HepG2 (cell line): Measurements from ENCODE around the gene CD37. TPM values are rescaled to one million over a fixed set of nuclear protein-coding genes. Genes with fewer than 3 reads are reported as not detected.

Source experiments
- ARNTL ChIP-seq: sonication (generic); formaldehyde crosslinking; IDR thresholded peaks from 2 replicates; pipeline ENCODE4 v1.4.0; 2020; ENCODE audit warnings: mild to moderate bottlenecking, missing genetic modification reagents
- FOXA1 ChIP-seq, 2 experiments: fragments of 450-650 bp in 1 of 2; sonication (generic) in 1 of 2; formaldehyde crosslinking in 1 of 2; IDR thresholded peaks; 2 replicates each; pipeline versions ENCODE4 v1.4.0 to v1.6.1; 2016 to 2020; ENCODE audit warnings: missing genetic modification reagents in 1 of 2
- FOXK1 ChIP-seq: sonication (generic); formaldehyde crosslinking; IDR thresholded peaks from 2 replicates; pipeline ENCODE4 v1.4.0; 2020; ENCODE audit warnings: low read depth, missing genetic modification reagents, borderline replicate concordance
- HDAC1 ChIP-seq: sonication (generic); formaldehyde crosslinking; IDR thresholded peaks from 2 replicates; pipeline ENCODE4 v1.5.1; 2020; ENCODE audit warnings: mild to moderate bottlenecking, missing genetic modification reagents
- KAT2B ChIP-seq: fragments of 150-350 bp; IDR thresholded peaks from 2 replicates; pipeline ENCODE4 v1.6.1; 2014; ENCODE audit warnings: low read depth, low read length, borderline replicate concordance
- MLX ChIP-seq: IDR thresholded peaks from 2 replicates; pipeline ENCODE4 v1.6.1; 2016
- PITX1 ChIP-seq: sonication (generic); formaldehyde crosslinking; IDR thresholded peaks from 2 replicates; pipeline ENCODE4 v1.5.1; 2020; ENCODE audit warnings: mild to moderate bottlenecking, missing genetic modification reagents
- SIX4 ChIP-seq: sonication (generic); formaldehyde crosslinking; IDR thresholded peaks from 2 replicates; pipeline ENCODE4 v1.4.0; 2020; ENCODE audit warnings: missing genetic modification reagents
- TFE3 ChIP-seq: IDR thresholded peaks from 2 replicates; pipeline ENCODE4 v1.6.1; 2016
- ZFX ChIP-seq: sonication (generic); formaldehyde crosslinking; IDR thresholded peaks from 2 replicates; pipeline ENCODE4 v1.4.0; 2020; ENCODE audit warnings: mild to moderate bottlenecking, low read depth, missing genetic modification reagents, moderate library complexity
- ZFY ChIP-seq: sonication (generic); formaldehyde crosslinking; IDR thresholded peaks from 2 replicates; pipeline ENCODE4 v1.4.0; 2020; ENCODE audit warnings: missing genetic modification reagents
- ZNF274 ChIP-seq: sonication (generic); formaldehyde crosslinking; IDR thresholded peaks from 2 replicates; pipeline ENCODE4 v1.5.1; 2020; ENCODE audit warnings: mild to moderate bottlenecking, missing genetic modification reagents
- ZNF317 ChIP-seq: sonication (generic); formaldehyde crosslinking; IDR thresholded peaks from 2 replicates; pipeline ENCODE4 v1.5.0; 2020; ENCODE audit warnings: mild to moderate bottlenecking, missing genetic modification reagents
- ZNF788 ChIP-seq: sonication (generic); formaldehyde crosslinking; IDR thresholded peaks from 2 replicates; pipeline ENCODE4 v1.5.0; 2020; ENCODE audit warnings: mild to moderate bottlenecking, missing genetic modification reagents, borderline replicate concordance
- polyA plus RNA-seq, 8 experiments: library from polyadenylated mRNA; depleted of rRNA in 3 of 8; stranded (reverse) in 7 of 8; unstranded in 1 of 8; fragments of >200 nt; fragmentation: Illumina TruSeq in 4 of 8; extraction: Trizol in 4 of 8; gene quantifications; 2 replicates each; pipeline versions ENCODE4 v1.2.1 to v1.2.3, GENCODE V29; 2011 to 2016; ENCODE audit warnings: low read depth in 4 of 8, missing spikeins in 1 of 8, mixed read lengths in 1 of 8; ENCODE audit not compliant: insufficient read depth in 1 of 8
- total RNA-seq, 5 experiments: library from RNA; depleted of rRNA; stranded (reverse); fragments of >200 nt; fragmentation: Illumina TruSeq; extraction: Trizol; gene quantifications; 2 replicates each; pipeline ENCODE4 v1.2.3, GENCODE V29; 2016; ENCODE audit warnings: low read depth in 1 of 5
- TF ChIP-seq, protein P1 (sequence below), 2 experiments: sonication (generic) in 1 of 2; formaldehyde crosslinking in 1 of 2; IDR thresholded peaks; 2 replicates each; pipeline versions ENCODE4 v1.5.1 to v1.6.1; 2011 to 2020; ENCODE audit warnings: borderline replicate concordance in 1 of 2, low read depth in 1 of 2, low read length in 1 of 2, mild to moderate bottlenecking in 1 of 2, missing genetic modification reagents in 1 of 2, moderate library complexity in 1 of 2
- TF ChIP-seq, protein P2 (sequence below): sonication (generic); formaldehyde crosslinking; conservative IDR thresholded peaks from 2 replicates; pipeline ENCODE4 v1.4.0; 2020; ENCODE audit warnings: mild to moderate bottlenecking, missing genetic modification reagents, moderate library complexity

The CD37 gene
- total and polyA plus RNA-seq, 2 of the 13 experiments (the other 11 are each of a cell fraction or from before 2014, with no cell fraction given): not detected

DNA sequence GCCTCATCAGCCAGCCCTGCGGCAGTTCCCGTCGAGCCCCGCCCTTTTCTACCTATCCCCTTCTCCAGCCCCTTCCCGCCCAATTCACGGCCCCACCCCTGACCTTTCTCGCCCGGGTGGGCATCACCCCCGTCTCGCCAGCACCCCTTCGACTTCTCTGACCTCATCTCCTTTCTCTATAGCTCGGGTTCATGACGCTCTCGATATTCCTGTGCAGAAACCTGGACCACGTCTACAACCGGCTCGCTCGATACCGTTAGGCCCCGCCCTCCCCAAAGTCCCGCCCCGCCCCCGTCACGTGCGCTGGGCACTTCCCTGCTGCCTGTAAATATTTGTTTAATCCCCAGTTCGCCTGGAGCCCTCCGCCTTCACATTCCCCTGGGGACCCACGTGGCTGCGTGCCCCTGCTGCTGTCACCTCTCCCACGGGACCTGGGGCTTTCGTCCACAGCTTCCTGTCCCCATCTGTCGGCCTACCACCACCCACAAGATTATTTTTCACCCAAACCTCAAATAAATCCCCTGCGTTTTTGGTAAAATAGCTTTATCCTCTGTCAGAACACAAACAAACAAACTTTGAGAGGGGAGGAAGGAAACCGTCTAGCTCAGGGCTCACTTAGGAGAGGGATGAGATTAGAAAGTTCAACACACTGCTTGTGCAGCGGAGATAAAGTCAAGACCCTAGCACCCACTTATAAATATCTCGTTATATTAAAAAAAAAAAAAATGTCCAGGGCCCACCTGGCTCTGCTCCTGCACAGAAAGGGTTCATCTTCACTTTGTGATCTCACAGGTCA is 5.1 kb downstream of the CD37 start (continued):
- TF ChIP-seq, protein P1, sequence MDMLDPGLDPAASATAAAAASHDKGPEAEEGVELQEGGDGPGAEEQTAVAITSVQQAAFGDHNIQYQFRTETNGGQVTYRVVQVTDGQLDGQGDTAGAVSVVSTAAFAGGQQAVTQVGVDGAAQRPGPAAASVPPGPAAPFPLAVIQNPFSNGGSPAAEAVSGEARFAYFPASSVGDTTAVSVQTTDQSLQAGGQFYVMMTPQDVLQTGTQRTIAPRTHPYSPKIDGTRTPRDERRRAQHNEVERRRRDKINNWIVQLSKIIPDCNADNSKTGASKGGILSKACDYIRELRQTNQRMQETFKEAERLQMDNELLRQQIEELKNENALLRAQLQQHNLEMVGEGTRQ (IDR thresholded peaks at IDR 0.05; ENCODE audit: low read depth, low read length): peak; percentile 71
- TF ChIP-seq, protein P1 (CRISPR knock-in tag; IDR thresholded peaks at IDR 0.05; ENCODE audit: borderline replicate concordance): peak; percentile 84; the same call in 1 of the 2 replicates
- TF ChIP-seq ZNF274 (CRISPR knock-in tag) (0 out of 2 replicates have a peak, but pooled peaks have one; percentile 41), FOXK1 (CRISPR knock-in tag) (peak; percentile 33; the same call in 1 of the 2 replicates), ZNF788 (CRISPR knock-in tag) (no peak), ZNF317 (no peak), HDAC1 (CRISPR knock-in tag) (peak; percentile 54; the same call in 1 of the 2 replicates), ZFX (CRISPR knock-in tag) (peak; percentile 44; the same call in 1 of the 2 replicates), ZFY (CRISPR knock-in tag) (no peak), KAT2B (no peak), PITX1 (peak; percentile 71; the same call in 1 of the 2 replicates), FOXA1 (IDR thresholded peaks at IDR 0.05) (no peak), FOXA1 (CRISPR knock-in tag; IDR thresholded peaks at IDR 0.05) (peak; percentile 74), SIX4 (CRISPR knock-in tag) (no peak), TFE3 (CRISPR knock-in tag) (peak; percentile 56; the same call in 1 of the 2 replicates), ARNTL (CRISPR knock-in tag) (peak; percentile 96), MLX (CRISPR knock-in tag) (peak; percentile 76; the same call in 1 of the 2 replicates)
- TF ChIP-seq, protein P2, sequence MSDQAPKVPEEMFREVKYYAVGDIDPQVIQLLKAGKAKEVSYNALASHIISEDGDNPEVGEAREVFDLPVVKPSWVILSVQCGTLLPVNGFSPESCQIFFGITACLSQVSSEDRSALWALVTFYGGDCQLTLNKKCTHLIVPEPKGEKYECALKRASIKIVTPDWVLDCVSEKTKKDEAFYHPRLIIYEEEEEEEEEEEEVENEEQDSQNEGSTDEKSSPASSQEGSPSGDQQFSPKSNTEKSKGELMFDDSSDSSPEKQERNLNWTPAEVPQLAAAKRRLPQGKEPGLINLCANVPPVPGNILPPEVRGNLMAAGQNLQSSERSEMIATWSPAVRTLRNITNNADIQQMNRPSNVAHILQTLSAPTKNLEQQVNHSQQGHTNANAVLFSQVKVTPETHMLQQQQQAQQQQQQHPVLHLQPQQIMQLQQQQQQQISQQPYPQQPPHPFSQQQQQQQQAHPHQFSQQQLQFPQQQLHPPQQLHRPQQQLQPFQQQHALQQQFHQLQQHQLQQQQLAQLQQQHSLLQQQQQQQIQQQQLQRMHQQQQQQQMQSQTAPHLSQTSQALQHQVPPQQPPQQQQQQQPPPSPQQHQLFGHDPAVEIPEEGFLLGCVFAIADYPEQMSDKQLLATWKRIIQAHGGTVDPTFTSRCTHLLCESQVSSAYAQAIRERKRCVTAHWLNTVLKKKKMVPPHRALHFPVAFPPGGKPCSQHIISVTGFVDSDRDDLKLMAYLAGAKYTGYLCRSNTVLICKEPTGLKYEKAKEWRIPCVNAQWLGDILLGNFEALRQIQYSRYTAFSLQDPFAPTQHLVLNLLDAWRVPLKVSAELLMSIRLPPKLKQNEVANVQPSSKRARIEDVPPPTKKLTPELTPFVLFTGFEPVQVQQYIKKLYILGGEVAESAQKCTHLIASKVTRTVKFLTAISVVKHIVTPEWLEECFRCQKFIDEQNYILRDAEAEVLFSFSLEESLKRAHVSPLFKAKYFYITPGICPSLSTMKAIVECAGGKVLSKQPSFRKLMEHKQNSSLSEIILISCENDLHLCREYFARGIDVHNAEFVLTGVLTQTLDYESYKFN: peak; percentile 59
